Measurements from ENCODE around the gene CNGB1.

Gene CNGB1

GRCh38 chr16:58002936-58003335 lies 32.0 kb upstream of the CNGB1 start:
- no peak overlapping the region for H3K4me3 ChIP-seq (ENCODE audit: low read depth in 1 of 2, low read length in 2 of 2)
- H3K9me3 ChIP-seq (ENCODE audit: control insufficient read depth in 1 of 2, low read length in 2 of 2), result no peaks in the 10 kb centered on the region
- H3K4me1 ChIP-seq (ENCODE audit: control insufficient read depth in 1 of 2, insufficient read depth in 2 of 2, low read length in 2 of 2), result peaks cover 16 to 23% of the 10 kb centered on the region in 2 donors
- H3K36me3 ChIP-seq (ENCODE audit: control insufficient read depth in 1 of 2, insufficient read depth in 2 of 2, low read length in 2 of 2), result peaks cover 0 to 13% of the 10 kb centered on the region in 2 donors
- no peak overlapping the region for H3K27ac ChIP-seq (ENCODE audit: low read depth, low read length)
- H3K27me3 ChIP-seq (ENCODE audit: control insufficient read depth in 1 of 2, insufficient read depth in 2 of 2, low read length in 2 of 2), result no peaks in the 10 kb centered on the region
- H3K9ac ChIP-seq (ENCODE audit: low read depth in 1 of 2, low read length in 2 of 2), result no peak overlapping the region

- Histone ChIP-seq H3K27ac (ENCODE audit: low read depth, low read length) (no peak overlapping the region), H3K36me3 (ENCODE audit: control insufficient read depth in 1 of 2, insufficient read depth in 2 of 2, low read length in 2 of 2) (peaks cover 0 to 18% of the 10 kb centered on the region in 2 donors)
Observed at GRCh38 chr16:58002416-58002800, 31.5 kb upstream of the CNGB1 start.

GRCh38 chr16:58001781-58002415 lies 31.0 kb upstream of the CNGB1 start:
- Histone ChIP-seq H3K4me1 (ENCODE audit: control insufficient read depth in 1 of 2, insufficient read depth in 2 of 2, low read length in 2 of 2) (peaks cover 16 to 23% of the 10 kb centered on the region in 2 donors), H3K36me3 (ENCODE audit: control insufficient read depth in 1 of 2, insufficient read depth in 2 of 2, low read length in 2 of 2) (peaks cover 5 to 23% of the 10 kb centered on the region in 2 donors), H3K4me3 (ENCODE audit: low read depth in 1 of 2, low read length in 2 of 2) (peak overlapping the region; percentile 92 to 93), H3K27ac (ENCODE audit: low read depth, low read length) (no peak overlapping the region), H3K27me3 (ENCODE audit: control insufficient read depth in 1 of 2, insufficient read depth in 2 of 2, low read length in 2 of 2) (no peaks in the 10 kb centered on the region), H3K9ac (ENCODE audit: low read depth in 1 of 2, low read length in 2 of 2) (peak overlapping the region; percentile 38 to 75), H3K9me3 (ENCODE audit: control insufficient read depth in 1 of 2, low read length in 2 of 2) (no peaks in the 10 kb centered on the region)

More at GRCh38 chr16:58002416-58002800, 31.5 kb upstream of the CNGB1 start:
- H3K27me3 ChIP-seq (ENCODE audit: control insufficient read depth in 1 of 2, insufficient read depth in 2 of 2, low read length in 2 of 2), result no peaks in the 10 kb centered on the region
- no peak overlapping the region for H3K4me3 ChIP-seq (ENCODE audit: low read depth in 1 of 2, low read length in 2 of 2)
- no peak overlapping the region for H3K9ac ChIP-seq (ENCODE audit: low read depth in 1 of 2, low read length in 2 of 2)
- H3K4me1 ChIP-seq (ENCODE audit: control insufficient read depth in 1 of 2, insufficient read depth in 2 of 2, low read length in 2 of 2), result peaks cover 16 to 23% of the 10 kb centered on the region in 2 donors
- H3K9me3 ChIP-seq (ENCODE audit: control insufficient read depth in 1 of 2, low read length in 2 of 2), result no peaks in the 10 kb centered on the region

GRCh38 chr16:58000706-58001676 lies 30.1 kb upstream of the CNGB1 start, which contains the start of gene USB1:
Gene USB1 (plus strand): TSS chr16:58001407. CDS start chr16:58001484, 77 bp downstream.
- Histone ChIP-seq H3K36me3 (ENCODE audit: control insufficient read depth in 1 of 2, insufficient read depth in 2 of 2, low read length in 2 of 2) (peaks cover 8 to 29% of the 10 kb centered on the region in 2 donors), H3K4me3 (ENCODE audit: low read depth in 1 of 2, low read length in 2 of 2) (peak within 1 kb of the TSS; percentile 92 to 93), H3K27ac (ENCODE audit: low read depth, low read length) (peak within 1 kb of the TSS; percentile 70), H3K9me3 (ENCODE audit: control insufficient read depth in 1 of 2, low read length in 2 of 2) (no peaks in the 10 kb centered on the region), H3K9ac (ENCODE audit: low read depth in 1 of 2, low read length in 2 of 2) (peak within 1 kb of the TSS; percentile 75 to 80), H3K4me1 (ENCODE audit: control insufficient read depth in 1 of 2, insufficient read depth in 2 of 2, low read length in 2 of 2) (peaks cover 16 to 23% of the 10 kb centered on the region in 2 donors), H3K27me3 (ENCODE audit: control insufficient read depth in 1 of 2, insufficient read depth in 2 of 2, low read length in 2 of 2) (no peaks in the 10 kb centered on the region)

GRCh38 chr16:57999971-58000705 lies 29.2 kb upstream of the CNGB1 start, which contains the start of gene ZNF319:
Gene ZNF319 (minus strand): TSS chr16:58000672. CDS start chr16:57998265, 2,407 bp downstream.
- peaks cover 16 to 26% of the 10 kb centered on the region in 2 donors for H3K4me1 ChIP-seq (ENCODE audit: control insufficient read depth in 1 of 2, insufficient read depth in 2 of 2, low read length in 2 of 2)
- H3K9me3 ChIP-seq (ENCODE audit: control insufficient read depth in 1 of 2, low read length in 2 of 2), result no peaks in the 10 kb centered on the region
- peak within 1 kb of the TSS; percentile 75 to 80 for H3K9ac ChIP-seq (ENCODE audit: low read depth in 1 of 2, low read length in 2 of 2)
- peaks cover 8 to 36% of the 10 kb centered on the region in 2 donors for H3K36me3 ChIP-seq (ENCODE audit: control insufficient read depth in 1 of 2, insufficient read depth in 2 of 2, low read length in 2 of 2)
- H3K27me3 ChIP-seq (ENCODE audit: control insufficient read depth in 1 of 2, insufficient read depth in 2 of 2, low read length in 2 of 2), result no peaks in the 10 kb centered on the region
- peak within 1 kb of the TSS; percentile 92 to 93 for H3K4me3 ChIP-seq (ENCODE audit: low read depth in 1 of 2, low read length in 2 of 2)
- H3K27ac ChIP-seq (ENCODE audit: low read depth, low read length), result peak within 1 kb of the TSS; percentile 70

GRCh38 chr16:57999366-57999970 lies 28.5 kb upstream of the CNGB1 start:
- Histone ChIP-seq H3K9me3 (ENCODE audit: control insufficient read depth in 1 of 2, low read length in 2 of 2) (no peaks in the 10 kb centered on the region), H3K36me3 (ENCODE audit: control insufficient read depth in 1 of 2, insufficient read depth in 2 of 2, low read length in 2 of 2) (peaks cover 8 to 36% of the 10 kb centered on the region in 2 donors), H3K9ac (ENCODE audit: low read depth in 1 of 2, low read length in 2 of 2) (peak overlapping the region; percentile 61 to 63), H3K27me3 (ENCODE audit: control insufficient read depth in 1 of 2, insufficient read depth in 2 of 2, low read length in 2 of 2) (no peaks in the 10 kb centered on the region), H3K4me3 (ENCODE audit: low read depth in 1 of 2, low read length in 2 of 2) (peak overlapping the region; percentile 62 to 72), H3K27ac (ENCODE audit: low read depth, low read length) (no peak overlapping the region), H3K4me1 (ENCODE audit: control insufficient read depth in 1 of 2, insufficient read depth in 2 of 2, low read length in 2 of 2) (peaks cover 16 to 31% of the 10 kb centered on the region in 2 donors)

GRCh38 chr16:57998992-57999365 lies 28.1 kb upstream of the CNGB1 start:
- Histone ChIP-seq H3K36me3 (ENCODE audit: control insufficient read depth in 1 of 2, insufficient read depth in 2 of 2, low read length in 2 of 2) (peaks cover 8 to 36% of the 10 kb centered on the region in 2 donors), H3K27me3 (ENCODE audit: control insufficient read depth in 1 of 2, insufficient read depth in 2 of 2, low read length in 2 of 2) (no peaks in the 10 kb centered on the region), H3K9ac (ENCODE audit: low read depth in 1 of 2, low read length in 2 of 2) (peak overlapping the region; percentile 61 to 63), H3K4me1 (ENCODE audit: control insufficient read depth in 1 of 2, insufficient read depth in 2 of 2, low read length in 2 of 2) (peaks cover 16 to 31% of the 10 kb centered on the region in 2 donors), H3K9me3 (ENCODE audit: control insufficient read depth in 1 of 2, low read length in 2 of 2) (no peaks in the 10 kb centered on the region), H3K27ac (ENCODE audit: low read depth, low read length) (no peak overlapping the region), H3K4me3 (ENCODE audit: low read depth in 1 of 2, low read length in 2 of 2) (peak overlapping the region; percentile 62 to 72)

GRCh38 chr16:57998486-57998885 lies 27.6 kb upstream of the CNGB1 start:
- H3K27me3 ChIP-seq (ENCODE audit: control insufficient read depth in 1 of 2, insufficient read depth in 2 of 2, low read length in 2 of 2), result no peaks in the 10 kb centered on the region
- no peak overlapping the region for H3K27ac ChIP-seq (ENCODE audit: low read depth, low read length)
- H3K9ac ChIP-seq (ENCODE audit: low read depth in 1 of 2, low read length in 2 of 2), result peak overlapping the region in 1 of 2 donors; percentile 63
- peaks cover 8 to 36% of the 10 kb centered on the region in 2 donors for H3K36me3 ChIP-seq (ENCODE audit: control insufficient read depth in 1 of 2, insufficient read depth in 2 of 2, low read length in 2 of 2)
- H3K4me1 ChIP-seq (ENCODE audit: control insufficient read depth in 1 of 2, insufficient read depth in 2 of 2, low read length in 2 of 2), result peaks cover 16 to 31% of the 10 kb centered on the region in 2 donors
- no peak overlapping the region for H3K4me3 ChIP-seq (ENCODE audit: low read depth in 1 of 2, low read length in 2 of 2)
- H3K9me3 ChIP-seq (ENCODE audit: control insufficient read depth in 1 of 2, low read length in 2 of 2), result no peaks in the 10 kb centered on the region

- Histone ChIP-seq H3K27ac (ENCODE audit: low read depth, low read length) (no peak overlapping the region), H3K36me3 (ENCODE audit: control insufficient read depth in 1 of 2, insufficient read depth in 2 of 2, low read length in 2 of 2) (peaks cover 8 to 28% of the 10 kb centered on the region in 2 donors), H3K4me1 (ENCODE audit: control insufficient read depth in 1 of 2, insufficient read depth in 2 of 2, low read length in 2 of 2) (peaks cover 16 to 31% of the 10 kb centered on the region in 2 donors)
Observed at GRCh38 chr16:57997528-57998265, 26.8 kb upstream of the CNGB1 start.

More at GRCh38 chr16:57997528-57998265, 26.8 kb upstream of the CNGB1 start:
- H3K27me3 ChIP-seq (ENCODE audit: control insufficient read depth in 1 of 2, insufficient read depth in 2 of 2, low read length in 2 of 2), result no peaks in the 10 kb centered on the region
- H3K9me3 ChIP-seq (ENCODE audit: control insufficient read depth in 1 of 2, low read length in 2 of 2), result no peaks in the 10 kb centered on the region
- no peak overlapping the region for H3K4me3 ChIP-seq (ENCODE audit: low read depth in 1 of 2, low read length in 2 of 2)
- H3K9ac ChIP-seq (ENCODE audit: low read depth in 1 of 2, low read length in 2 of 2), result no peak overlapping the region
